ENCODE measurements around the gene NEB. TPM values are rescaled to one million over a fixed set of nuclear protein-coding genes. Genes with fewer than 3 reads are reported as not detected.

Gene NEB
- total and polyA plus RNA-seq, 2 of the 13 experiments (the other 11 are each of a cell fraction or from before 2014, with no cell fraction given) = 0.21 to 0.24 TPM

- intact Hi-C loops (cut with micrococcal nuclease; ENCODE audit: unreplicated experiment) (no loop called here), in situ Hi-C loops (cut with HindIII; ENCODE audit: extremely low pct_ligation_motif_present, low pct_unique_long_range_greater_than_20kb) (no loop called here)
- no peak overlapping the region for H3K4me3 ChIP-seq (replicated peaks in 1 of 3; ENCODE audit: insufficient read depth in 1 of 3, low read depth in 2 of 3, low read length in 3 of 3)
- no TSS peak for BruUV-seq (replicated peaks)
- no peaks in the 10 kb centered on the region for H3K9me3 ChIP-seq (ENCODE audit: low read length)
- no peak for DNase-seq (ENCODE audit: low spot score)
- FAIRE-seq = no peak
- no peak overlapping the region for H3K4me2 ChIP-seq (ENCODE audit: low read depth, low read length)
- H3K9ac ChIP-seq (ENCODE audit: insufficient read depth, low read depth, low read length) = no peak overlapping the region
- ATAC-seq = no peak
- CTCF ChIA-PET (ENCODE audit: low intra/inter-chr PET ratio, low total read pairs) = no interaction called here
- no peak overlapping the region for H2AFZ ChIP-seq (ENCODE audit: low read length)
- H3K4me1 ChIP-seq (ENCODE audit: insufficient read depth, low read length) = no peaks in the 10 kb centered on the region
- WGBS (ENCODE audit: low lambda C conversion rate) = 93% methylated on average over 4 of the region's 4 CpGs
- no peaks in the 10 kb centered on the region for H3K79me2 ChIP-seq (ENCODE audit: insufficient read depth, low read length)
- H4K20me1 ChIP-seq (ENCODE audit: insufficient read depth, low read length) = no peaks in the 10 kb centered on the region
- H3K36me3 ChIP-seq (replicated peaks in 1 of 2; ENCODE audit: control insufficient read depth in 1 of 2, insufficient read depth in 2 of 2, low read length in 2 of 2) = peaks cover 3 to 5% of the 10 kb centered on the region in 2 experiments; a peak in 2 of 5 replicates
- POLR2A ChIA-PET = no interaction called here
- no peaks in the 10 kb centered on the region for H3K27me3 ChIP-seq (ENCODE audit: control insufficient read depth in 1 of 2, insufficient read depth in 2 of 2, low read length in 2 of 2)
- H3K27ac ChIP-seq (ENCODE audit: extremely low read length, insufficient read depth, low read length) = no peak overlapping the region
- TF ChIP-seq PREB (CRISPR knock-in tag; IDR thresholded peaks at IDR 0.05) = no peak
- TF ChIP-seq U2AF1 (optimal IDR thresholded peaks at IDR 0.05; ENCODE audit: low read depth, low read length) = no peak
- no peak for TF ChIP-seq ZBTB20 (CRISPR knock-in tag; IDR thresholded peaks at IDR 0.05; ENCODE audit: borderline replicate concordance, low read depth)
- no peak for TF ChIP-seq SNRNP70 (IDR thresholded peaks at IDR 0.05; ENCODE audit: low read depth, low read length)
- no peak for TF ChIP-seq GFI1 (CRISPR knock-in tag; IDR thresholded peaks at IDR 0.05; ENCODE audit: borderline replicate concordance)
- no peak for TF ChIP-seq ZNF281 (CRISPR knock-in tag; IDR thresholded peaks at IDR 0.05; ENCODE audit: borderline replicate concordance)
- no peak for TF ChIP-seq ATF7 (IDR thresholded peaks at IDR 0.05)
- no peak for TF ChIP-seq ATF7 (CRISPR knock-in tag; IDR thresholded peaks at IDR 0.05)
- TF ChIP-seq ARNTL (CRISPR knock-in tag; IDR thresholded peaks at IDR 0.05) = no peak
- TF ChIP-seq ARNT2 (CRISPR knock-in tag; IDR thresholded peaks at IDR 0.05; ENCODE audit: low read depth) = no peak
- TF ChIP-seq TMF1 (CRISPR knock-in tag; IDR thresholded peaks at IDR 0.05; ENCODE audit: low read depth) = no peak
- TF ChIP-seq NFATC3 (CRISPR knock-in tag; IDR thresholded peaks at IDR 0.05) = no peak
- TF ChIP-seq CREB3 (CRISPR knock-in tag; IDR thresholded peaks at IDR 0.05) = no peak
- no peak for TF ChIP-seq HMGXB4 (CRISPR knock-in tag; IDR thresholded peaks at IDR 0.05; ENCODE audit: borderline replicate concordance in 1 of 2, low read depth in 1 of 2)
- TF ChIP-seq ZNF350 (CRISPR knock-in tag; IDR thresholded peaks at IDR 0.05; ENCODE audit: borderline replicate concordance, low read depth) = no peak
- TF ChIP-seq ZNF652 (CRISPR knock-in tag; IDR thresholded peaks at IDR 0.05; ENCODE audit: borderline replicate concordance, low read depth) = no peak
- TF ChIP-seq ZBTB25 (CRISPR knock-in tag; IDR thresholded peaks at IDR 0.05) = no peak
These were observed 47.4 kb upstream of the NEB start for GRCh38 chr2:151781642-151782041.
